SU-DHL-6 (cell line): Measurements from ENCODE around the gene SLC43A2.

Source experiments
- CTCF ChIP-seq: fragments of 200-600 bp; sonication (generic); IDR thresholded peaks from one replicate; pipeline ENCODE4 v1.5.1; 2017; ENCODE audit warnings: antibody characterized with exemption, mild to moderate bottlenecking, low read length, moderate library complexity; ENCODE audit not compliant: insufficient read depth, poor library complexity, severe bottlenecking
- EZH2phosphoT487 ChIP-seq: fragments of 200-600 bp; sonication (generic), shearing (Covaris generic); conservative IDR thresholded peaks from 2 replicates; pipeline ENCODE4 v1.6.1; 2018; ENCODE audit warnings: mild to moderate bottlenecking, antibody characterized with exemption, low read length, moderate library complexity, mixed read lengths

- TF ChIP-seq CTCF (no peak), EZH2phosphoT487 (no peak)
These were observed 10.9 kb downstream of the SLC43A2 start for GRCh38 chr17:1617620-1618174.
